GM19467 (cell line): ENCODE measurements around the gene ANKRD11.

Experiments used
- ATAC-seq: cut with Tn5 transposase; IDR thresholded peaks from one replicate; pipeline ENCODE4 v1.9.1; 2021; ENCODE audit warnings: mild to moderate bottlenecking, moderate library complexity; ENCODE audit not compliant: unreplicated experiment

ANKRD11 gene

DNA sequence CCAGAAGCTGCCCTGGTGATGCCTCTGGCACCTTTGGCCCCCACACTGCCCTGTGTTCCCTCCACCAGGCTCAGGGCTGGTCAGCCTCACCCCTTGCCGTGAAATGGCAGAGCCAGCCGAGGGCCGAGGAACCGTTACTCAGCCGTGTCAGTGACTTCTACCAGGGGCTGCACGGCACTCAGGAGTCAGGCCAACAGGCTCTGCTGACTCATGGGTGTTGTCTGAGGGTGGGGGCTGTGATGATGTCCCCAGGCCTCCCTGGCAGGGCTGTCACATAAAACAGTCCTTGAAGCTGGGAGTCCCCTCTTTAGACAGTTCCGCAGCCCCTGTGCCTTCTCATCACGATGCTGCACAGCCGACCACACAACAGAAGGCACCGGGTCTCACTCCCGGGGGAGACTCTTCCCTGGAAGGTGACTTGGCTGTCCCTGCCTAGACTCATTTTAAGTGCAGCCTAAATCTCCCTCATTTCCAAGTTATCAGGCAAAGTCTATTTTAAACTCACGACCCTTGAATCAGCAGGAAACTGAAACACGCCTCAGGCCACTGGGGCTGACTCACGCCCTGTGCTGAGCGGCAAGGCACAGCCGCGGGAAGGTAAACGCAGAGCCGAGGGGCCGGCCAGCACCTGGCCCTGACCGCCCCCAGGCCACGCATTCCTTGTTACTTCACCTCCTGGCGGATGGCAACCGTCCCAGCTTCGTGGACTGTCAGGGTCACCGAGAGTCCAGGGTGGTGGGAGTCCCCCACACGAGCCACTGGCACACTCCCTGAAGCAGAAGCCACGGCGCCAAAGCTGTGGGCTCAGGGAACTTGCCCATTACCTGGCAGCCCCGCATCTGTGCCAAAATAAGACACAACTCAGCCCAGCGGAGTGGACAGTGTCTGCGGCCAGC, 170.2 kb downstream of the ANKRD11 start:
- ATAC-seq = no peak

DNA sequence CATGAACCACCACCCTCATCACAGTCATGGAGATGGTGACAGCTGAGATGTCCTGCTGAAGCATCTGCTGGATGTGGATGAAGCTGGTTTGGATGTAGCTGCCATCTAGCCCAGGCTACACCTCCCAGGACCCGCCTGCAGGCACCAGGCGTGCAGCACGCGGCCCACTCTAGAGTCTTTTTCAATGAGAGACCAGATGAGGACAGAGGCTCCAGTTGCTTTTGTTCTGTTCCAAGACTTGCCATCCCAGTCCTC, 170.8 kb downstream of the ANKRD11 start:
- no peak for ATAC-seq

DNA sequence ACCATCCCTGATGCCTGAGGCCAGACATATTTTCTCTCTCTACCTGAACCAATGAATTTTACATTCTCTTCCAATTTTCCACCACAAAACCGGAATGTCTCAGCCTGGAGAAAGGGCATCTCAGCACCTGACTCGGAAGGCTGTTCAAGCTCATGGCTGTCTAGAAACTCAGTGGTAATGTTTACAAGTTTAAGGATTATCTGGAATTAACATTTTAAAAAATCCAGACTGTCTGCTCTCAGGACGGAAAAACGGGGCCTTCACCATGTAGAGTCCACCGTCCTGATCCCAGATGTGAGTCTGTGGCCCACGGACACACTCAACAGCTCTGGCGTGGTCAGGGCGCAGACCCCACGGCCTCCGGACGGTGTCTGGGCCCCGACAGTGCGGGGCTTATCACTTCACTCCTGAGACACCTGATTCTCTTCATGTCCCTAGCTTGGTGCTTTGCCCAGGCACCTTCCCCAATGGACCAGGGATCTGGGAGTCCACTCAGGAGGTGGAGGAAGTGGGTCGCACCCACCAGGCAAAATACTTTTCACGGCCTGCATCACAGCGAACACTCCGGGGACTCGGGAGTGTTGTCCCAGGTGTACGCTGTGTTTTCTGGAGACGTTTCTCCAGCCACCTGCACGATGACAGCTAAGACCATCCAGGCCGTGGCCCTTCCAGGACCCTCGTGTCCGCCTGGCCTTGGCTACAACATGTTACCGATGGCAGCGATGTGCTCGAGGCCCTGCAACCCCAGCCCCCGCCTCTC, 171.3 kb downstream of the ANKRD11 start:
- no peak for ATAC-seq

DNA sequence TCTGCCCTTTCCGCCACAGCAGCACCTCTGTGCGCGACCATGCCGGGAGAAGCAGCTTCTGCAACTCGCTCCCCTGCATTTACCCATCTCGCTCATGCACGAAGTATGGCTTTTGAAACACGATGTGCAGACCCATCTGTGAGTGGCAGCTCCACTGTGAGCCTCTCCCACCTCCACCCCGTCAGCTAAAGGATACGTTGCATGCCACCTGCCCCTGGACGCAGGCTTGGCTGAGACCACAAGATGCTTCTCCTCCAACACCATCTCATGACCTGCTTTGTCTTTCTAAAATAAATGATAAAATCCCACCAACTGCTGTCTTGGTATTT, 172.0 kb downstream of the ANKRD11 start:
- no peak for ATAC-seq

DNA sequence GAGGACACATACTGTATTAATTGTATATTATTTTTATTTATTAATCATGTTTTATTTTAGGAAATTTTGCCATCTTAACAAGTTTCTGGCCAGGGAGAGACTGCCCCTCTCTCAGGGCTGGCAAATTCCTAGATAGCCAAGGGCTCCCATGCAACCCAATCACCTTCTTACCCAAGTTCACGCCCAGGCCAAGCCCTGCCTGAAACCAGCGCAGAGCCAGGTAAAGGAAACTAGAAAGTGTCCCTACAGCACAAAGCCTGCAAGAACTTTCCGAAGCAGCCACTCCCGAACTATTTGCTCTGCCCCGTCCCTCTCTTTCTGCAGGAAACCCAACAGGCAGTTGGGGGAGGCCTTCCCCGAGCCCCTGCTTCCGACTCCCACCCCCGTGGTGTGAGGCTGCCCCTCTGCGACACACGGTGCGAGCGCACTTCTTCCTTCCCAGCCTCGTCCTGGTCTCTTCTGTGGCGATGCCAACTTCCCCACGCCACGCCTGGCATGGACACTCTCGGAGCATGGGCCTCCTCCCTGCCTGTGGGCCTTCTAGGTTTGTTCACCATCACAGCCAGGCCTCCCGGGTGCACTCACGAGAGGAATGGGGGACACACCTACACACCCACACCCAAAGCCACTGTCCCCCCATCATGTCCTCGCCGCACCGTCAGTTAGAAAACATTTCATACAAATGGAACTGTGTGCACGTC, 172.5 kb downstream of the ANKRD11 start:
- ATAC-seq = no peak

DNA sequence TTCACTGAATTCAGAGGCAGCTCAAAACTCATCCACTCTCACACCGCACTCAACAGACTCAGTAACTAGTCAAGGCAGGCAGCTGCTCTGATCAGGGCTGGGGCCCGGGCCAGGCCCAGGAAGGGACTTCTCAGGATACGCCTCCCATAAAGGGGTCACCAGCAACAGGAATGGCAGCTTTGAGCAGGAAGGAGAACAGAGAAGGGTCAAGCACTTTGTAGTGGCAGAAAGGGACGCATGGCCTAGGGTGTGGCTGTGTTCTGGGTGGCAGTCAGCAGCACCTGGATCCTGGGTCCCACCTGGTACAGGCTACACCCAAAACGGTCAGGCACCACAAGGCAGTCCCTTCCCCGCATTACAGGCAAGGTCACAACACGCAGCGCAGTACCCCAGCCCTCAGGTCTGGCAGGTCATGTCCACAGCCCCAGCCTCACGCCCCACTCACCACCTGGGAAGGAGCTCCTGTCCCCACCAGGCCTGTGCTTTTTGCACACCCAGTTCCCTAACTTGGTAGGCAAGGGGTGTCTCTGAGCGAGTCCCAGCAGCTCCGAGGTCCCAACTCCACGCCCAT, 173.2 kb downstream of the ANKRD11 start:
- ATAC-seq = no peak

DNA sequence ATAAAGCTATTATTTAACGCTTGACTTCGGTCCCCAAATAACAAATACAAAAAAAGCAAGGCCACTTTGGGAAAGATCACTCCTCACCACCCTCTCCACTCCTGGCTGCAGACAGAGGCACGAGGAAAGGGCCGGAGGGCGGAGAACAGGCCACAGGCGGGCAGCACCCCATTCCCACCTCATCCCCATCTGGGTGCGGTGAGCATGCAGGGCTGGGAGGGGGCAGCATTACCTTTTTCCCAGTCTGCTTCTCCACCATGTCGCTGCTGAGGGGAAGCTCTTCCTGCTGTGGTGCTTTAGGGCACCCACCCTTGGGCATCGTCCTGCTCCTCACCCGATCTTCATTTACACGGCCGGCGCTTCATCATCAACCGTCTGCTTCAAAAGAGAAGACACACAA, 173.7 kb downstream of the ANKRD11 start:
- no peak for ATAC-seq

DNA sequence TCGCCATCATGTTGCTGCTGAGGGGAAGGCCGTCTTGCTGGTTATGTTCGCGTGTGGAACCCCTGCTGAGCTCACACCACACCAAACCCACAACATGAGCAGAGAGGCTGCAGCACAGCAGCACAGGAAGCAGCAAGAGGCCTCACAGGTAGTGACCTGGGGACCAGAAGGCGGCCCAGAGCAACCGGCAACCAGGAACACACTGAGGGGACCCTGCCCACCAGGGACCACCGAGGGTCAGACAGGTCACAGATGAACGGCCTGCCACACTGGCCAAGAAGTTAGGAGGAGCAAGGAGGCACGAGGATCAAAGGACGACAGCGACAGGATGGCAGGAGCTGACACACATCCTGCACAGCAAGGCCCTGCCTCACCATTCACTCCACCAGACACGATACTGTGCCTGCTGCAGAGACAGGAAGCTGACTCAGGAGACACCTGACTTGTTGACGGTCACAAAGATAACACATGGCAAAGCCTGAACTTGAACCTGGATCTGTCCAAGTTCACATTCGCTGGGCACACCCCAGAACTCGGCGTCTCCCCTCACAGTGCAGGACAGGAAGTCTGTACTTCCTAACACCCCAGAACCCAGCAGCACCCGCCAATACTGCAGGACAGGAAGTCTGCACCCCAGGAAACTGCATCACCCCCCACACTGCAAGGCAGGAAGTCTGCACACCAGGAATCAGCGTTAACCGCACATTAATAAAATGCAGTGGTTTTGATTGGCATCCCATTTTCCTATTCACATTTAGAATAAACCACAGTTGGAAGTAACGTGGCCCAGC, 174.4 kb downstream of the ANKRD11 start:
- no peak for ATAC-seq

DNA sequence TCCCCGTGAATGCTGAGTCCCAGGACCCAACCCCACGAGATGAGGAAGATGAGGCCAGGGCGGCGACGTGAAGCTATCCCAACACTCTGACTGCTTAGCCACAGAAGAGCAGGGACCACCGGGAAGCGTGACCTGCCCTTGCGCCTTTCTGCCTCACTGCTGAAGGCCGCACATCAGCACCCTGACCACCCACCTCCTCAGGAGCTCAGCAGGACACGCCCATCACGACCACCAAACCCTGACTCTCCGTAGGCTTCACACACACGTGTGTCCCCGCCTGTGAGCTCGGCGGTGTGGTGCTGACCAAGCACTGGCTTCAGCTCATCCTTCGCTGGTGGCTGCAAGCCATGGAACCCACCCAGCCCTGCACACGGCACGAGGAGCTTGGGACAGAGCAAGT, 175.1 kb downstream of the ANKRD11 start:
- ATAC-seq = no peak

DNA sequence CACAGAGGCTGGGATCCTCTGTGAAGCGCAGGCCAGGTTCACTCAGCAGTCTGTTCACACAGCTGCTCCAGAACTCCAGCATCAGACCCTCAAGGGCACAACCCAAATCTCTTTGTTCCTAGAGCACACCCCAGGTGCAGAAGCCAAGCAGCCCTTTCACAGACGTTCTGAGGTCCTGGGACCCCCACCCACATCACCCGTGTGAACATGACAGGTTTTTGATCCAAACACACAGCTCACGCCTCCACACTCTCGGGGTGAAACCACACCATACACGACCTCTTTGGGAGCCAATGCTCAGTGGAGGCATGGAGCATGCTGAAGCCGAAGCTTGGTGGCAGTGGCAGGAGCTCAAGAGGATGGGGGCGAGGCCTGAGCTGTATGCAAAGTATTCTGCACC, 175.5 kb downstream of the ANKRD11 start:
- ATAC-seq = no peak

DNA sequence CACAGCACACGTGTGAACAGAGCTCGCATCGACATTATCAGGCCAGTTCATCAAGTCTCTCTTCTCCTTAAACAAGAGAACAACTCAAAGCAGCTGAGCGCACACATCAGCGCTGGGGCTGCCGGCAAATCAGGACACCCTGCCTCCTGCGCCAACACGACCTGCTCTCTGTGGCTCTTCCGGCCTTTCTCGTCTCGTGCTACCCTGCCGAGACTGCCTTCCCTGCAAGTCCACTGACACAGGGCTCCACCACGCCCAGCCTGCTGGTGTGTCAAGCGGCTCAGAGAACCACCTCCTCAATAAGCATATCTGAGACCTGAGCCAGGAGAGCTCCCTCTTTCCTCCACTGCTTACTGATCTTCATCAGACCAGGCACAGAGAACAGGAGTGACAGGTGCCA, 176.0 kb downstream of the ANKRD11 start:
- ATAC-seq = no peak

DNA sequence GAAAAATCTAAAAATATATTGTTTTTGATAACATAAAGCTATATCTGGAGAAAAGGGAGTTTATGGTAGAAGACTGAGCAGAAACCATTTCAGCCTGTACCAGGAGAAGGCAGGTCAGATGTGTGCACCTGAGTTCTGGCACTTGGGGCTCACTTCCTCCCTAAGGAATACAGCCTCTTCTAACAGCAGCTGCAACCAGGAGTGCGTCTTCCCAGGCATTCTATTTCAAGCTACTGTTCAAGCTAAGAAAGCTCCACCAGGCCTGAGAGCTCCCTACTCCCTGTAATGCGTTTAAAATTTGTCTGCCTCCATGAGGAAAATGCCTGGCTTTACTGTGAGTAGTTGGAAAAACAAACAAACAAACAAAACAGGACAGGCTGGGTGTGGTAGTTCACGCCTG, 176.8 kb downstream of the ANKRD11 start:
- no peak for ATAC-seq

DNA sequence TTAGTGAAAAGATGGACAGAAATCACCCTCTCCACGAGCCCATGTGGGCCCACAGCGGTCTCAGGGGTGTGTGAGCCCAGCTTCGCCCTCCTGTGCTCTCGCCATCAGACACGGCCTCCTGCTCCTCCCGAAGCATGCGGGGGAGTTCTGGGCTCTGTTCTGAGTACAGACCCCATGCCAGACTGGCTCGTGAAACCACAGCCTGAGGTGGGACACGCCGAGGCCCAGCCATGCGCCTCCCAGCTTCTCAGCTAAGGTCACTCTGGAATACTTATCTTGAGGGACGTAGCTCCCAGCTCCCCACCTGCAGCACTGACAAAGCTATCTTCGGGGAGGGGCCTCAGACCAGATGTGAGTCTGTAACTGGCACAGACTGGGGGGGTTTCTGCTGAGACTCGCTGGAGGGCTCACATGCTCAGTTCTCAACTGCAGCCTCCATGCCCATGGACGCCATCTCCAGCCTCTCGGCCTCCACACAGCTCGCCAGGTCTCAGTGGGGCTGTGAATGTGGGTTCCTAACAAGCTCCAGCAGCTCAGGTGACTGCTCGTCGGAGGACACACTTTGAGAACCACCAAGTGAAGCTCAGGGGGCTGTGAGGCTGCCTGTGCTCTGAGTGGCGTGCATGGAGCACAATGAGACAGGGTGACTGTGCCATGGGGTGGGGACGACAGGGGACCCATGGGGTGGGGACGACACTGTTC, 177.6 kb downstream of the ANKRD11 start:
- ATAC-seq = no peak

DNA sequence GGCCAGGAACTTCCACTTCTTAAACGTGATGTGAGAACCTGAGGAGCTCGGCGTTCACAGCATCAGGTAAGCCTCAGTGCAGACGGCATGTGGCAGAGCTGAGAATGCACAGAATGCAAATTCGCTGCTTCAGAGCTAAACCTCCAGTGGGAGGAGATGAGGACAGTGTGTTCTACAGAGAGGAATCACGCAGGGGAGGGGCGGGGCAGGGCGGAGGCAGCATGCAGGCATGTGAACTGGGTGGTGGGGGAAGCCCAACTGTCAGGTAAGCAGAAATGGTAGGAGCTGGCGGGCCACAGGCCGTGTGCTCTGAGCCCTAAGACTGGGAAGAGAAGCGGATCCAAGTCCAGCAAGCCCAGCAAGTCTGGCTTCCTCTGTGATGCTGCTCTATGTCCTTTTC, 178.2 kb downstream of the ANKRD11 start:
- ATAC-seq = no peak

DNA sequence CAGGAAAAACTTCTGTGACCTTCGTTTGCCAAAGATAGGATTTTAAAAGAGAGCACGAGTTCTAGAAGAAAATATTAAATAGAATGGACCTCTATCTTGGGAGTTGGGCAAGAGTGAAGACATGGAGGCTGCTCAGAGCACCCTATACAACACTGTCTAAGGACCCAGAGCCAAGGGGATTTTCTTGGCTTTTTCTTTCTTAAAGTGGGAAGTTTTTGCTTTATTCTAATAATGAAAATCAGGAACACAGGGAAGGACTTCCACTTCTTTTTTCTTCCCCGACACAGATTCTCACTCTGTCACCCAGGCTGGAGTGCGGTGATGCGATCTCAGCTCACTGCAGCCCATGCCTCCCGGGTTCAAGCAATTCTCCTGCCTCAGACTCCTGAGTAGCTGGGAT, 178.7 kb downstream of the ANKRD11 start:
- ATAC-seq = no peak

DNA sequence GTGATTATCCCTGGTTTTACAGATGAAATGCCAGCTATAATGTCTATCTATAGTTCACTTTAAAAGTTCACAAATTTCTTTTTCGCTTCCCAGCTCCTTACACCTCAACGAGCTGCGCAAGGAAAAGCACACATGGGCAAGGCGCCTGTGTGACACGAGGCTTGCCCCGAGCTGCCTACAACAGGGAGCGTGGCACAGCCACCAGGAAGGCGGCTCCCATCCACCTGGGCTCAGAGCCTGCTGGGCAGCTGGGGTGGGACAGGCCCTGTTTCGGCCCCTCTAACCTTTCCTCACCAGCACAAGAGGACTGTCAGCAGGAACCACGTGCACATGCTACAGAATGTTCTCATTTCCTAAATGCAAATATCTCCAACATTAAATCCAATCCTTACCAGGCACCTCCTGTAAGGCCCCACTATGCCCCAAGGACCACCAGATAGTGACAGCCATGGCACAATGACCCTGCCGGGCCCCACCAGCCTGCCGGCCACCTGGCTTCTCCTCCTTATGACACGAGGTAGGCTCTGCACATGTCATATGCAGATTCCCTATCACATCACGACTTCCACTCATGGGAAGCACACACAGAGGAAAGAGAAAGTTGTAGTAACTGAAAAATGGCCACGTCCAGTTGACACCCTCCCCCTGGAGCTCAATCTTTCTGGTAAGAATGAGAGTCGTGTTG, 180.8 kb downstream of the ANKRD11 start:
- no peak for ATAC-seq

DNA sequence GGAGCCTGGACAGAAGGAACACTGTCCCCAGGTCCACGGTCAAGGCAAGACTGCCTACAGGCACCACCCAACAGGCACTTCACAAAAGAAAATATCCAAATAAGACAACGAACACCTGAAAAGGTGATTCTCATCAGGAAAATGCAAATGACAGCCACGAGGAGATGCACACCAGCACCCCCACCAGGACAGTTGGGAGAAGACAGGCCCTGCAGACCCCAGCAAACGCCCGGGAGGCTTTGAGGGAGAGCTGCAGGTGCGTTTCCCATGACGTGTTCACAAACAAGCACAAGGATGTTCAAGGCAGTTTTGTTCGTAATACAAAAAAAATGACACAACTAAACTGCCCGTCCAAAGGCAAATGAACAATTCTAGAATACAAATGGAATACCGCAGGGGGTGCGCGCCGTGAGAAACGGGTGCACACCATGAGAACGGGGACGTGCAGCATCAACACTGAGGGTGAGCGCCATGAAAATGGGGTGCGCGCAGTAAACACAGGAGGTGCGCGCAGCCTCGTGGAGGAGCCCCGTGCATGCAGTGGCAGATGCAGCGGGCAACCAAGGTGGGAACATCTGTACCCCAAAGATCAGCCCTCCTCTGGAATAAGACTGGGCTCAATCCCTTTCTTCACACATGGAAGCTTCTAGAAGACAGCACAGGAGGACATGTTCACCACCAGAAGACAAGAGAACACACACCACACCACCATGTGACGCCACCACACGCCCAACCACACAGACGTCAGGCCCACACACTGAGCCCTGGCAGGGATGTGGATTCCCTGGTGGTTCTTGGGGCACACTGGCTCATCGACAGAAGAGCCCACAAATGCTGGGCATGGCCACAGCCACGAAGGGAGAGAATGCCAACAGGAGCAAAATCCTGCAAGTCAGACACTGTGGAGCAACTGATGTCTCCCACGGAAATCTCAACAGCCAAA, 181.7 kb downstream of the ANKRD11 start:
- no peak for ATAC-seq

DNA sequence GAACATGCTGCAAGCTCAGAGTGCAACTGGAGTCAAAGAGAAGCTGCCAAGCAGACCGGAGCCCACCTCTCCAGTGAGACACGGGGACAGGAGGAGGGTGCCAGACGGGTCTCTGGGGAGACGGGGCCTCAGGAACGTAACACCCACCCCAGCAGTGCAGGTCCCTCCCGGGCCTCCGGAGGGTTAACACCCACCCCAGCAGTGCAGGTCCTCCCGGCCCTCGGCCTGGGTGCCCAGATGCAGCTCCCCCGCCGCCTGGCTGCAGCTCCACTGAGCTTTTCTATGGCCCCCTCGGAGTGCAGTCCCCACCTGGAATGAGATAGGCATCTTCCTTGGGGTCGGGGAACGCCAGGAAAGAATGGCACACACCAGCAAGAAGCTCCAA, 182.9 kb downstream of the ANKRD11 start:
- ATAC-seq = no peak
